ENCODE data around the gene MRPL10.
A peak's percentile ranks its signal among the peaks of the same experiment; 100 is the strongest.

The MRPL10 gene

GRCh38 chr17:47857551-47858455, 26.5 kb upstream of the MRPL10 start:
- no peak for DNase-seq

DNA sequence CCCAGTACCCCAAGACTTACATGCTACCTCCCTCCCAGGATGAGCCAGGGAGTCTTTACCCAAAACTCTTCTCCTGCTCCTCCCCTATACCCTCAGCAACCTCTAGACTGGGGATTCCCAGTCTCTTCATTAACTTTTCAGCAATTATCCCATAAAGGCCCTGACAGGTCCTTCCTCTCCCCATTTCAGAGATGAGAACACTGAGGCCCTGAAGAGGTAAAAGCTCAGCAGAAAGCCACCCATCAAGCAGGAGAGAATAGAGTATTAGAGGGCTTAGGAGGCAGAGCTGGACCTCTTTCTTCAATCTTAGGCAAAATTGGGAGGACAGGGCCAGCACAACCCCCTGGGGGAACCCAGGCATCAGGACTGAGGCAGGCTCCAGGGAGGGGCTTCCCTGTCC, 25.5 kb upstream of the MRPL10 start:
- no peak for DNase-seq

GRCh38 chr17:47855737-47856136, 24.4 kb upstream of the MRPL10 start:
- no peak for DNase-seq

DNA sequence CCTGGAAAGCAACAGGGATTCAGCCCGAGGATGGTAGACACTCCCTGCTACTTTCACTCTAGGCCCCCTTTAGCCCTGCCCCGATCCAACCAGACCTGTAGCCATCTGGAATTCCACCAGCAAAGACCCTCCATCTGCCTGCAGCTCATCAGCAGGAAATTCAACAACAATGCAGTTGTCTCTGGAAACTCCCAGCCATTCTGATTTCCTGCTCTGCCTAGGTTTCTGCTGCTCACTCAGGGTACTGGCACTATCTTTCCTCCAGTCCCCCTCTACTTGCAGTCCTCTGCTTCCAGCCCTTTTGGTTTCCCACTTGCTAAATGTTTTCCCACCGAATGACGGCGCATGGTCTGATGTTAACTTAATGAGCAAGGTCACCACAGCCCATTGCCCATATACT, 22.3 kb upstream of the MRPL10 start:
- no peak for DNase-seq

- no peak for DNase-seq
These were observed 21.0 kb upstream of the MRPL10 start for GRCh38 chr17:47852113-47852949.

- DNase-seq: no peak
These were observed 20.4 kb upstream of the MRPL10 start for GRCh38 chr17:47851764-47852112.

GRCh38 chr17:47850692-47851573, 19.6 kb upstream of the MRPL10 start, which contains the start of gene SP6:
TSS of gene SP6 (minus strand) at chr17:47851163. CDS start at chr17:47848429, 2,734 bp downstream.
- peak; percentile 68 for DNase-seq

DNA sequence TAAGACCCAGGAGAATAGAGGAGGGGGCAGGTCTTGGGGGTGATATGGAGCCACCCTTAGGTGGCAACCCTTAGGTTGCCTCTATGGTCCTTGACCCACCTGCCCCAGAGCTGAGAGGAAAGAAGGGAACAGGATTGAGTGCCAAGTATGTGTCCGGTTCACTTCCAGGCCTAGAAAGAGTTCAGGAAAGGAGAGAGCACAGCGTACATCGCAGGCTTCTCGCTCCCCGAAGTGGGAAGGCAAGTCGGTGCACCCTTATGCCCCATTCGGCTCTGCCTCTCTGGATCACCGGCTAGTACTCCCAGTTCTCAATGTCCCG, 19.0 kb upstream of the MRPL10 start:
- no peak for DNase-seq

DNA sequence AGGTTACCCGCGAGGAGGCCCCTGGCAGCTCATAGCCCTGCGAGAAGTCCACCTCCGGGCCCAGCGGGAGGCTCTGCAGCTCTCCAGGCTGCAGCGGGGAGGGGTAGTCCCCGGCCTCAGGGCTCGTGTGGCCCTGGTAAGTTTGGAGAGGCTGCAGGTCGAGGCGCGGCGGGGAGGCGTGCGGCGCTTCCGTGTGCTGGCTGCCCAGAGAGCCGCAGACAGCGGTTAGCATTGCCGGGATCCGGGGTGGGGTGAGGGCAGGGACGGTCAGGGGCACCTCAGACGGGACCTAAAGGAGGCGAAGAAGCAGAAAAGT, 16.8 kb upstream of the MRPL10 start:
- DNase-seq: no peak

GRCh38 chr17:47847341-47848197, 16.2 kb upstream of the MRPL10 start:
- DNase-seq: no peak

GRCh38 chr17:47846716-47847340, 15.5 kb upstream of the MRPL10 start:
- no peak for DNase-seq

GRCh38 chr17:47845716-47846075, 14.4 kb upstream of the MRPL10 start:
- DNase-seq: no peak

DNA sequence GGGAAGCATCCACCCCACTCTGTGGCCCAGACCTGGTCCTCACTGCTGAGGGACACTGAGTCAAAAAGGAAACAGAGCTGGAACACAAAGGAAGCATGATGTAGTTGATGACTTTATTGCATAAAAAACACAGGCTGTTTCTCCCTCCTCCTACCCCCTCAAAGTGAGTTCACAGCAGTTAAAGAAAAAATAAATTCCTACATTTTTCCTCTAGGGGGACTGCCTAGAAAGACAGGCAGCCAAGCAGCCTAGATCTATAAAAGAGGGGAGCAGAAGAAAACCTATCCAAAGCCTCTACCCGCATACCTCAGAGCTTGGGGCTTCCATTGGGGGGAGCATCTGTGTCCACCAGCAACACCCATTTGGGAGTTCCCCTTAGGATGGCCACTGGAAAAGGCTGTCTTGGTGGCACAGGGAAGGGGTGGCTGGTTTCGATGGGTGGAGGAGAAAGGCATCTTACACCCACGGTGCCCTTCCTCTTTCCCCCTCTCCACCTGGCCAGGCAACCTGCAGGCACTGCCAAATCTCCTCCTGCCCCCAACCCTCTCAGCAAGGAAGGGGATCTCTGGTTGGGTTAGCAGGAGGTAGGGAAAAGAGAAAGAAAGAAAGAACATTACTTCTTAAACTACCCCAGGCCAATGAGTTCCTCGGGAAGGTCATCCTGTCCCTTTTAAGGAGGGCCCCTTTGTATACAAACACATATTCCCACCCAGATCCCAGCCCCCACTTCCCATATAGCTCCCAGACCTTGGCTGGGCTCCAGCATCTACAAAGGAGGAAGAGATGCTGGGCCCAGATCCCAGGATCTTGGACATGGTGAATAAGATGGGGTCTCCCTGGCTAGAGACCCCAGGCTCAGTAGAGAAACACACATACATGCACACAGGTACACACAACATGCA, 13.7 kb upstream of the MRPL10 start:
- no peak for DNase-seq

- DNase-seq: no peak
These were observed 12.9 kb upstream of the MRPL10 start for GRCh38 chr17:47844227-47844626.

DNA sequence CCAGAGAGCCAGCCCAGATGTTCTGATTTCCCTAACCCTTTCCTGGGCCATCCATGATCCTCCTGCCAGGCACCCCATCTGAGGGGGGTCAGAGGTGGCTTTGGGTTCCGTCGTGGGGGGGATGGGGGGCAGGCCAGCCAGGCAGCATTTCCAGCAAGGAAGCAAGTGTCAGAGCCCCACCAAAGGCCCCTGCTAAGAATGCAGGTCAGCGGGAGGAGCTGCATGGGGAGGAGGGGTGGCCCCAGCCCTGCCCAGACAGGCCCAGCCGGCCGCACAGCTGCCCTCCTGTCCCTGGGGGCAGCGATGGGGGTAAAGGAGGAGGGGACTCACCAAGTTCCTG, 12.0 kb upstream of the MRPL10 start:
- no peak for DNase-seq

DNA sequence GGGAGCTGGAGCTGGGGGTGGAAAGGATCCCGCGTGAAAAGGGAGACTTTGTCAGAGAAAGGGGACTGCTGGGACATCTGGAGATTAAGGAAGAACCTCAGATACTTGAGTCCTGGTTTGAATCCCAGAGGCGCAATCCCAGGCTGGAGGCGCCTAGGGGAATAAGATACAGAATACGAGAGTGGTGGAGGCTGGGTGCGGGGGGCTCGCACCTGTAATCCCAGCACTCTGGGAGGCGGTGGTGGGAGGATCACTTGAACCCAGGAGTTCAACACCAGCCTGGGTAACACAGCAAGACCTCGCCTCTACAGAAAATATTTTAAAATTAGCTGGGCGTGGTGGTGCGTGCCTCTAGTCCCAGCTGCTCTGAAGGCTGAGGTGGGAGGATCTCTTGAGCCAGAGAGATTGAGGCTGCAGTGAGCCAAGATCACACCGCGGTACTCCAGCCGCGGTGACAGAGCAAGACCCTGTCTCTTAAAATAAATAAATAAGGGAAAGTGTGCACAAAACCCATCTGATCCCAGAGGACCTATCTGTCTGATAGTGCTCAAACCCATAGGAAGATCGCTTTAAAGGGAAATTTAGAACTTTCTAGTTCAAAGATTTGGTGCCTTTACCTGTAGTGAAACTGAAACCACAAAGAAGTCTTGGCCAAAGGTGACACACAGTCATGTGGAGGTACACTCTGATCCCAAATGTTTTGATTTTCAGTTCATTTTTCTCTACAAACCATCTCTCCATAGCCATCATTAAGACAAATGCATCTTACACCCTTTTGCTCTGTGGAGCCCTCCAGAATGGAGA, 10.3 kb upstream of the MRPL10 start:
- no peak for DNase-seq

GRCh38 chr17:47840742-47841487, 9.6 kb upstream of the MRPL10 start, which contains the start of gene SCRN2:
TSS of gene SCRN2 (minus strand) at chr17:47841273. CDS start at chr17:47840843, 430 bp downstream.
- peak; percentile 48 for DNase-seq

- DNase-seq: no peak
These were observed 8.8 kb upstream of the MRPL10 start for GRCh38 chr17:47840001-47840741.

Data from NCI-H2227 treated with DMSO at 0.1 percent for 48 hours (cell line).